GM21619 (cell line): ENCODE results near the gene TBC1D14.

Source experiments
- ATAC-seq: cut with Tn5 transposase; IDR thresholded peaks from one replicate; pipeline ENCODE4 v1.9.1; 2021; ENCODE audit not compliant: unreplicated experiment

Gene TBC1D14, protein sequence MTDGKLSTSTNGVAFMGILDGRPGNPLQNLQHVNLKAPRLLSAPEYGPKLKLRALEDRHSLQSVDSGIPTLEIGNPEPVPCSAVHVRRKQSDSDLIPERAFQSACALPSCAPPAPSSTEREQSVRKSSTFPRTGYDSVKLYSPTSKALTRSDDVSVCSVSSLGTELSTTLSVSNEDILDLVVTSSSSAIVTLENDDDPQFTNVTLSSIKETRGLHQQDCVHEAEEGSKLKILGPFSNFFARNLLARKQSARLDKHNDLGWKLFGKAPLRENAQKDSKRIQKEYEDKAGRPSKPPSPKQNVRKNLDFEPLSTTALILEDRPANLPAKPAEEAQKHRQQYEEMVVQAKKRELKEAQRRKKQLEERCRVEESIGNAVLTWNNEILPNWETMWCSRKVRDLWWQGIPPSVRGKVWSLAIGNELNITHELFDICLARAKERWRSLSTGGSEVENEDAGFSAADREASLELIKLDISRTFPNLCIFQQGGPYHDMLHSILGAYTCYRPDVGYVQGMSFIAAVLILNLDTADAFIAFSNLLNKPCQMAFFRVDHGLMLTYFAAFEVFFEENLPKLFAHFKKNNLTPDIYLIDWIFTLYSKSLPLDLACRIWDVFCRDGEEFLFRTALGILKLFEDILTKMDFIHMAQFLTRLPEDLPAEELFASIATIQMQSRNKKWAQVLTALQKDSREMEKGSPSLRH

DNA sequence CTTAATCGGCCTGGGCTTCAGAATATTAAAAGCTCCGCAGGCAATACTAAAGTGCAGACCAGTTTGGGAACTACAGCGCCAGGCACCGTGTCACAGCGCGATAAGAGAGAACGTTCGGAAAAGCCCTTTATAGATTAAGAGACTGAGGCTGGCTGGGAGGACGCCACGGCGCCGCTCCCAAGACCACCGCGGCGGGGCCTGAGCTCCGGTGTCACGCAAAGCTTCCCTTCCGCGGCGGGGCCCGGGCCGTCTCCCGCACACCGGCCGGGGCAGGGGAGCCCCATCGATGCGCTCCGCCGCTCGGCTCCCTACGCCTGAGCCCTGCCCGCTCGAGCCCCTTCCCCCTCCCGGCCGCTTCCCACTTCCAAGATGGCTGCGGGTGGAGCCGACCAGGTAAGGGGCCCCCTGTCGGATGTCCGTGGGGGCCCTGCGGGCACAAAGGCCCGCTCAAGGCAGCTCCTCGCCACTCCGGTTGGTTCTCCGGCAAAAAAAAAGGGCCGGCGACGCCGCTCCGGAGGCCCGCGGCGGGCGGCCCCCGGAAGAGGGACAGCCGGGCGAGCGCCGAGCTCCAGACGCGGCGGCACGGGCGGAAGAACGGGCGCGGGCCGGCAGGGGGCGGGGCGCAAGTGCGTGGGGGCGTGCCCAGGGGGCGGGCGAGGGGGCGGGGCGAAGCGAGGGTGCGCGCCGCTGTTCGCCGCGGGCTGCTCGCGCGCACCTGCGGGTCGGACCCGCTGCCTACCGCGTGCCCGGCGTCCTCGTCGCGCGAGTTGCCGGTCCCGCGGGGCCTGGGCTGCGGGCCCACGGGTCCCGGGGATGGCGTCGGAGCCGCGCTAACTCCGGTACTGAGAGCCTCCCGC, at the start of gene TBC1D14:
TBC1D14 (plus strand) TSS at position 714 of the 857 bp plus-strand sequence. CDS start 13,564 bp downstream, outside the sequence.
- ATAC-seq, result peak; percentile 90

DNA sequence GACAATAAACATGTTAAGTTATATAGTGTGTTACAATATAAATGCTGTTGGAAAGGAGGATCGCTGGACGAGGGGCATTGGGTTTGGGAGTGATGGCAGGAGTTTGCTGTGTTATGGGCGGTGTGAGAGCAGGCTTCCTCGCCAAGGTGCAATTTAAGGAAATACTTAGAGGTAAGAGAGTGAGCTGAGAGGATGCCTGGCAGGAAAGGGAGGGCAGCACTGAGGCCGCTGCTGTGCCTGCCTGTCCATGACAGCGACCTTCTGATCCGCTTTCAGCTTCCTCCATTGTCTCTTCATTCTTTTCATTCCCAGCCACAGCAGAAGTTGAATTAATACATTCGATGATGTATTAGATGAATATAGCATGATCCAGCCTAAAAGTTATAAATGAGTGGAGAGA, 41.2 kb upstream of the TBC1D14 start:
- no peak for ATAC-seq

DNA sequence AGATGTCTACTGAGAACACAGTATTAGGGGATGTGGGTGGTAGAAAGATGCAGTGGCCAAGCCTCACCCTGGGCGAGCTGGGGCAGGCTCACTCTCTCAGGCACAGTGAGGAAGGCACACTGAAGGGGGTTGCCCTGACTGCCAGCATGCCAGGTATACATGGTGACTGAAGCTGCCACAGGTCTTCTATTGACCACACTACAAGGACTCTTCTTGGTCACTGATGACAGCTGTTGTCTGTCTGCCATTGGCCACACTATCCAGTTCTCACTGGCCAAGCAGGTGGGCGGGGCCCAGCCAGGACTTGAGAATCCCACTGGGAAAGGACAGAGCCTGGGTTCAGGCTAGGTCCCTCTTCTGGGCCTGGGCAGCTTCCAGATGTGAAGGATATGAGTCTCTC, 39.7 kb upstream of the TBC1D14 start:
- ATAC-seq, result no peak

DNA sequence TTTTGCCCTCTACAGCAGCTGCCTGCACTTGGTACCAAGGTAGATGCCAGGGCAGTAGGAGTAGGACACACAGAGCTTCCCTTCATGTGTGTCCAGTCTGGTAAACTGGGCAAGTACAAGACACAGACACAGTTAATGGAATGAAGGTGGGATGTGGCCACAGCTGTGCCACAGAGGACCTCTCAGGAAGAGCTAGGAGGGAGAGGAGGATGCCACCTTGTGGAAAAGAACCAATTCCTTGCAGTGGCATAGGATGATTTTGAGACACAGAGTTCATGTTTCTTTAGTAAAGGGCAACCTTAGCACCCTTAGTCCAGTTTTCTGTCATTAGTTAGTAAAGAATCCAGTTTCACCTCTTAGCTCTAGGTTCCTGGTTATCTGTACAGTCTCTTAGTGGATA, 36.3 kb upstream of the TBC1D14 start:
- no peak for ATAC-seq

DNA sequence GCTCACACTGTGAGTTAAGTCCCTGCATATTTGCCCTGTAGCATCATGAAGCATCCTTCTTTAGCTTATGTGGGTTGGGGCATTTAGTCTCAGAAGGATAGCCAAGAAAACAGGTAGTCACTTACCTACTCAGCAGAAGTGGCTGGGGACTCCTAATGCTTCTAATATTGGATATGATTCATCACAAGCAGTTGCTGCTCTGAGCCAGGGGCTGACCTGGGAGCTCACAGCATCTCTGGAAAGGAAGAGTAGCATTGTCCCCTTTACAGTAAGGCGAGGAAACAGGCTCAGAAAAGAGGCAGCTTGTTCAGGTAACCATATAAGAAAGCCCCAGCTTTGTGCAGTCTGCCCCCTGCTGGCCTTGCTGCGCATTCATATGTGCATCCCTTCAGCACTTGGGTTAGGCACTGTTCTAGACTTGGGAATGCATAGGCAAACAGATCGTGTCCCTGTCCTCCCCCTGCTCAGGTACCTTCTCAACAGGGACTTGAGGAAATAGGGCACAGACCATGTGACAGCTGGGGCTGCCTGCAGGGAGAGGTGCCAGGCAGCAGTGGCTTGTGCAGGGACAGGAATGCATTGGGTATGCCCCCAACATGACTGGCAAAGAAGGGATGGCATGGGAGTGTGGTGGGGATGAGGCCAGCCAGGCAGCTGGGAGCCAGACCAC, 35.7 kb upstream of the TBC1D14 start:
- no peak for ATAC-seq

DNA sequence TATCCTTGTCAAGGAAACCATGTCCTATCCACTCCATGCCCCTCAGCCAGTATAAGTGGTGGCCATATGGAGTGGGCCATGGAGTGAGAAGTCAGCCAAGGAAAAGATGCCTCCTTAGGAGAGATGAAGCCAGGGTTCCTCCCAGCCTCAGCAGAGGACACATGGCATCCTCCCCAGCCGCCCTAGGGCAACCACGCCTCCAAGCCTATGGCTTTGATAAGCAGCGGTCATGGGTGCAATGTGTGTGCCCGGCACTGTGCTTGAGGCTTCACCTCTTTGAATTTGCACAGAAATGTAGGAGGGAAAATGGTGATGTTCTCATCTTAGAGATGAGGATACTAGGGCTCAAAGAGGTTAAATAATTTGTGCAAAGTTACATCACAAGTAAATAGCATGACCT, 34.6 kb upstream of the TBC1D14 start:
- no peak for ATAC-seq

DNA sequence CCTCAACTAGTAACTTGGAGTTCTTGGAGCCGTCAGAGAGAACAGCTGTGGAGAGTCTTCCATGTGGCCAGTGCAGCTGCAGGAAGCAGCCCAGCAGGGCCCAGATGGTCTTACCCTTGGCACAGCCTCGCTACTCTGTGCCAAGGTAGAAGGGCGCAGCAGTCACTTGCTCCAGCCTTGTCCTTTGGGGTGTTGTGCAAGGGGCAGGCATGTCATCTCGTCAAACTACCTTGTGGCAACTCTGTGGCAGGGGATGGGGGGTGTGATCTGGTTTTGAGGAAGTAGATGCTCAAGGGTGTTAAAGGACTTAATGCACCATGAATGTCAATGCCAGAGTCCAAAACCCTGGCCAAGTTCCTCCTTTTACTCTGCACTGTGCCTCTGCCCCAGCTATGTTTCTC, 34.2 kb upstream of the TBC1D14 start:
- ATAC-seq, result no peak

DNA sequence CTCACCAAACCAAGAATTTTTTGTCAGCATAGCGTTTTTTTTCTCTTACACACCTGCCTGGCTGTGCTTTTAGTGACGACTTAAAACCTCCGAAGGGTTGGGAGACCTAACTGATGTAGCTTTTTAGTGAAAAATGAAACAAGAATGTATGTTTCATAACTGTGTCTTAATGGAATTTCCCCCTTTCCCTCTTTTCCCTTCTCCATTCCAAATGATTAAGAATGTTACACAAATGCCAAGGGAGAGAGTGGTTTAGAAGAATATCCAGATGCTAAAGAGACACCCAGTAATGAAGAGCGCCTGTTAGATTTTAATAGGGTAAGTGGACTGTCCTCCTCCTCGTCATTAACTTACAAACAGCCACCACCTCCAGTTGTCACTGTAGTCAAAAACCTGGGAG, 33.2 kb upstream of the TBC1D14 start:
- no peak for ATAC-seq

DNA sequence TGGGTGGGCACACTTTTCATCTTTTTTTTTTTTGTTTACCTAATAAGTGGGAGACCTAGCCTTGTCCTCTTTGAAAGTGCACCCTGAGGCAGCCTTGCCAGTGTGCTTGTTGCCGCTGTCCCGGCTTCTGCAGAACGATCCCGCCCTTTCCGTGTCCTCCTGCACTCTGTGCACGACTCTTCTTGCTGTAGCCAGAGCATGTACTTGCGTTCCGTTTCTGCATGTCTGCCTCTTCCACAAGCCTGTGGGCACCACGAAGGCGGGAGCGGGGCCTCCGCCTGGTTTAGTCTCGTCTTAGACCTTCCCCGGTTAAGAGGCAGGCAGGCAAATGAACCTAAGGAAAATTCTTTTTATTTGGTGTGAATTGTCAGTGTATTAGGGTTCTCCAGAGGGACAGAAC, 32.6 kb upstream of the TBC1D14 start:
- ATAC-seq, result no peak

DNA sequence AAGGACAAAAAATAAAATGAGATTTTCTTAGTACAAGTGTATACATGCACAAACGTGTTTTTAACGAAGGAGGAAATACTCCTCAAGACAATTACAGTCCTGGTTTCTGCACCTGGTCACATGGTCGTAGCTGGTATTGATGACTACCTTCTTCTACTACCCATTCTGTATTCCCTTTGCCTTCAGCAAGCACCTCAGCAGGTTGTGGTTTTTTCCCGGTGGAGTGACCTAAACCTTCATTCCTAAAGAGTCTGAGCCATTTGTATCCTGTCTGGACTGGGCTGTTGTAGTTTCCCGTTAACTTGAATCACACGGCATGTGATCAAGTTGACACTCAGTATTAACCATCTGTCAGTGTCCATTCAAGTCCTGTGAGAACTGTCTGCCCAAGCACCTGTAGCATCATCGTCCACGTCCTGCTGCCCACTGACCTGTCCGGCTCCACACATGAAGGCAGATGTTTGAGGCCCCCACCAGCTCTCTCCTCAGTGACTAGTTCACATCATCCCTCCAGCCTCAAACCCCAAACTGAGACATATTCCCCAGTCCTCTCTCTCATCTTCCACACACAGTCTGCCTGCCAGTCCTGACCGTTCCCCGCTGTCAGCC, 31.1 kb upstream of the TBC1D14 start:
- no peak for ATAC-seq

DNA sequence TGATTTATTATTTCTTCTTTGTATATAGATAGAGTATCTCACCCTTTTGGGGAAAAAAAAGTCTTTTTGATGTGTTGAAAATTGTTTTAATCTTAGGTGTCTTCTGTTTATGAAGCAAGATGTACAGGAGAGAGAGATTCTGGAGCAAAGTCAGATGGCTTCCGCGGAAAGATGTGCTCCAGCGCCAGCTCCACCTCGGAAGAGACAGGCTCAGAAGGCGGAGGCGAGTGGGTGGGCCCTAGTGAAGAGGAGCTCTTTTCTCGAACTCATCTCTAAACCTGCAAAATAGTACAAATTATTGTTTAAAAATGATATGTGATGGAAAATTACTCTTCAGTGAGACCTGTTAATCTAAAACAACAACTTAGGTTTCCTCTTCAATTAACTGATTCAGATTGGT, 28.9 kb upstream of the TBC1D14 start:
- ATAC-seq, result no peak

DNA sequence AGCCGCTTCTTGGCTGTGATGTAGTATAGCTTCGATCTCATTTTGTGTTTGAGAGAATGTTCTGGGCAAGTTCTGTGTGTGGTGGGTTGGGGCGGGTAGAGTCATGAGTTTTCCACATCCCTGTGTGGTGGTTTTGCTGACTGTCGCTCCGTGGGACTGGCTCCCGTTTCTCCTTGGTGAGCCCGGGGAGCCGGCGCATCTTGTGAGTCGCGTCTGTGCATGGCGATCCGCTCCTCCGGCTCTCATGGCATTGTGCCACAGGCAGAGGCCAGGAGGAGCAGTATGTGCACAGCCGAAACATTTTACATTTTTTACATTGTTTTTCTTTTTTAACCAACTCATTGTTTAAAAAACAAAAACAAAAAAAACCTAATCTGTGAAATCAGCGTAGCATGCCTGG, 27.7 kb upstream of the TBC1D14 start:
- ATAC-seq, result no peak

DNA sequence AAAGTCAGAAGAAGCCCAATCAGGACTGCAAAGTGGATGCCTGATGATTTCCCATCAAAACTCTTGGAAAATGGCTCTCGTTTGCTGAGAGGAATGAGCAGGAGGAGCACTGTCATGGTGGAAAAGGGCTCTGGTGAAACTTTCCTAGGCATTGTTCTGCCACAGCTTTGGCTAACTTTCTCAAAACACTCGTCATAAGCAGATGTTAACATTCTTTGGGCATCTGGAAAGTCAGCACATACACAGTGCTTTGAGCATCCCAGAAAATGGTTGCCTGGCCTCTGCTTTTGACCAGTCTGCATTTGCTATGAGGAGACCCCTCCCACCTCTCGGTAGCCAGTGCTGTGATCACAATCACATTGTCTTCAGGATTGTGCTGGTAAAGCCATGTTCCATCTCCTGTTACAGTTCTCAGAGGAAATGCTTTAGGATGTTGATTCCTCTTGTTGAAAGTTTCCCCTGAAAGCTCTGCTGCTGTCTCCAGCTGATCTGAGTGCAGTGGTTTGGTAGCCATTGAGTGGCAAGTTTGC, 25.2 kb upstream of the TBC1D14 start:
- ATAC-seq, result no peak

DNA sequence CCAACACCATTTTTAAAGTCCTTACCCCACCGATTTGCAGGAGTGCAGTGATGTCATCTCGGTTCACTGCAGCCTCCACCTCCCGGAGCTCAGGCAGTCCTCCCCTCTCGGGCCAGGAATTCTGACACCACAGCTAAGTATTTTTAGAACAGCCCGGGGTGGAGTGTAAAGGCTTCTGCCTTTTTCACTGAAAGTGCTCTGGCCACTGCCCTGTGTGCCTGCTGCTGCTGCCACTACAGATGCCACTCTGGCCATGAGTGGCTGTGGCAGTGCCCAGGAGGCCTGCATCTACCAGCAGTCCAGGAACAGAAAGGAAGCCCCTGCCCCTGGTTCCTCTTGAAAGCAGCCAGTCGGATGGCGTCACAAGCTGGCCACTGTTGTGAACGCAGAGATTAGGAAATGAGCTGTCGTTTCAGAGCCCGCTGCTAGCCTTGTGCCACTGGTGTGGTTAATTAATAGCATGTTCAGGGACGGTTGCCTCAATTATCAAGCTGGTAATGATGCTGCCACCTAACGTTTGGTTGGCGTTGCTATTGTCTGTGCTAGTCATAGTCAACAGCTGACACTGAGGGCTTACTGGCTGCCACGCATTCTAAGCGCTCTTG, 23.6 kb upstream of the TBC1D14 start:
- ATAC-seq, result peak; percentile 54

DNA sequence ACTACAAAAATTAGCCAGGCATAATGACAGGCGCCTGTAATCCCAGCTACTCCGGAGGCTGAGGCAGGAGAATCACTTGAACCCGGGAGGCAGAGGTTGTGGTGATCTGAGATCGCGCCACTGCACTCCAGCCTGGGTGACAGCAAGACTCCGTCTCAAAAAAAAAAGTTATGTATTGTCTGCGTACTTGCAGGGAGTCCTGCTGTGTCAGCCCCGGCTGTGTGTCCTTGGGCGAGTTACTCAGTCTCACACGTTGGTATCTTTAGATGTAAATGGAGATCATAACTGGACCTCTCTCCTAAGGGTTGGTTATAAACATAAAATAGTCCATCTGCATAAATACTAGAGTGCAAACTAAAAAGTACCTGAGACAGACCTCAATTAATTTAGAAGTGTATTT, 22.7 kb upstream of the TBC1D14 start:
- ATAC-seq, result no peak

DNA sequence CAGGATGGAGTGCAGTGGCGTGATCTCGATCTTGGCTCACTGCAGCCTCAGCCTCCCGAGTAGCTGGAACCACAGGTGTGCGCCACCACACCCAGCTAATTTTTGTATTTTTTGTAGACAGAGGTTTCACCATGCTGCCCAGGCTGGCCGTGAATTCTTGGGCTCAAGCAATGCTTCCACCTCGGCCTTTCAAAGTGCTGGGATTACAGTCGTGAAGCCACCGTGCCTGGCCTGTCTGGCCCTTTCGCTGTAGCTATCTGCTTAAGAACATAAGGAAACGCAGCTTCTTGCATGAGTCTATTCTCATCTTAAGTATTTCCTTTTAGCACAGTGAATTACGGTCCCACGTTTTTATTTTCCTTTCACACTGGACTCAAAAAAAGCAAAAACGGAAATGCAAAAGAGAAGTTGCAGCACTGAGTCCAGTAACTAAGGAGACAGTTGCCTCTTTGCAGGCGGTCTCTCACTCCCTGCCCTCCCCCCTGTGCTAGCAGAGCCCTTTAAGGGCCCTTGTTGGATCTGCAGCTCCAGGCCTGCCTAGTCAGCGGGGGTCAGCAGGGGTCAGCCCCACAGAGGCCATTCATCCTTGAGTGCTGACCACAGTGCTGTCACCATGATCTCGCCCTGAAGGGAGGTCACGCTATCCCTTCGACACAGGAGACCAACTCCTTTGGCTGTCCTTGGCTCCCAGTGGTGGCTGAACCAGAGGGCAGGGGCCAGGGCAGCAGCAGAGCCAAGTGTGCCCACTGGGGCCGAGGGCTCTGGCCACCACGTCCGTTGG, 21.8 kb upstream of the TBC1D14 start:
- ATAC-seq, result no peak

DNA sequence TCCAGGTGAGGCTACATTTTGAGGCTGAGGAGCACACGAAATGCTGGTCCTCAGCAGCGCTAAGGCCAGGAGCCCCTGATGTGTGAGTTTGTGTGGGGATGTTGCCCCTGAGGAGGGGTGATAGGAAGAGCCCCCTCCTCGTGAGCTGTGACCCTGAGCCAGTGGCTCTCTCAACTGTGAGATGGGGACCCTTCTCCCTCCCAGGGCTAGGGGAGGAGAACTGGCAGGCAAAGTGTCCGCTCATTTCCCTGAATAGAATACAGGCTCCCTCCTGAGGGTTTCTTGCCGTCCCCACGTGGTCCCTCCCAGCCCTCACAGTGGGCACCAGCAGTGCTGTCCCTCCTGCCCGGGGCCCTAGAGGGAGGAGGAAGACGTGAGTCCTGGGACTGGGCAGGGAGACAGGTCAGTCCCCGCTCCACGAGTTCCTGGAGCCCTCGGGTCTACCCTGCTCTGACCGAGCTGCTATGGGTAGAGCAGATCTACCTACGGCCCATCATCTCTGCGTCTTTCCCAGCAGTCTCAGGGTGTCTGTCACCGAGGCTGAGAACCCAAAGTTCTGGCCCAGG, 21.0 kb upstream of the TBC1D14 start:
- no peak for ATAC-seq

DNA sequence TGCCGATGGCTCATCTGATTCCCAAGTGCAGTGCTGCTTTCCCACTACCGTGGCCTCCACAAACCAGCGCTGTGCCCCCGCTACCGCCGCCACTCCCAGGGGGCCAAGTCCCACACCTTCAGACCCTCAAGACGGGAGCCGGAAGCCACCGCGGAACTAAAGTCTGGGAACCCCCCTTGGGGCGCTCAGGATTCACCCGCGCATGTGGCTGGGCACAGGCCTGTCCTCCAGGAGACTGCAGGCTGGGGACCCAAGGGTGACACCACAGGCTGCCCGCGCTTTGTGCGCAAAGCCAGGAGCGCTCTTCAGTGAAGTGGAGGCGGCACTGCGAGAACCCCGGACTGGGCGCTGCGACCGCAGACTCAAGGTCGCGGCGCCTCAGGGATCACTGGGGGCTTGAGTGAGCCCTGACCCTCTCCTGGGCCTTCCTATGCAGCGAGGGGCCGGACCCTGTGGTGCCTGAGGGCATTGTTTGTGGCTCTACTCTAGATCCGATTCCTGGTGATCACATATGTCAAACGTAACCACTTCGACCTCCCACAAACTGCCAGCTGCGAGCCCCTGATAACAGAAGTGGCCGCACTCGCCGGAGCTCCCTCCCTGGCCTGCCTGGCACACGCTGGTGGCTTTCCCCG, 20.4 kb upstream of the TBC1D14 start:
- no peak for ATAC-seq
